Duodenal mucosa (tissue), 2 donors: Measurements from ENCODE around the gene NIPA2.
A peak's percentile ranks its signal among the peaks of the same experiment; 100 is the strongest.

Source experiments
- H3K27ac ChIP-seq: one replicate; pipeline ENCODE4 v1.7.0; 2013; ENCODE audit warnings: low read depth, low read length
- H3K27me3 ChIP-seq, 2 donors: one replicate each; pipeline ENCODE4 v1.7.0; 2013; ENCODE audit warnings: low read length in 2 of 2, control low read depth in 1 of 2; ENCODE audit not compliant: insufficient read depth in 2 of 2, control insufficient read depth in 1 of 2
- H3K36me3 ChIP-seq, 2 donors: one replicate each; pipeline ENCODE4 v1.7.0; 2013; ENCODE audit warnings: low read length in 2 of 2, control low read depth in 1 of 2; ENCODE audit not compliant: insufficient read depth in 2 of 2, control insufficient read depth in 1 of 2
- H3K4me1 ChIP-seq, 2 donors: one replicate each; pipeline ENCODE4 v1.7.0; 2013; ENCODE audit warnings: low read length in 2 of 2, control low read depth in 1 of 2; ENCODE audit not compliant: insufficient read depth in 2 of 2, control insufficient read depth in 1 of 2
- H3K4me3 ChIP-seq, 2 donors: one replicate each; pipeline ENCODE4 v1.7.0; 2013; ENCODE audit warnings: low read length in 2 of 2, low read depth in 1 of 2
- H3K9ac ChIP-seq, 2 donors: one replicate each; pipeline ENCODE4 v1.7.0; 2013; ENCODE audit warnings: low read length in 2 of 2, low read depth in 1 of 2
- H3K9me3 ChIP-seq, 2 donors: one replicate each; pipeline ENCODE4 v1.7.0; 2013; ENCODE audit warnings: low read length in 2 of 2, control low read depth in 1 of 2; ENCODE audit not compliant: control insufficient read depth in 1 of 2

The NIPA2 gene

GRCh38 chr15:22831473-22831872 lies 7.0 kb upstream of the NIPA2 start:
- H3K9me3 ChIP-seq, result no peaks in the 10 kb centered on the region
- no peaks in the 10 kb centered on the region for H3K4me1 ChIP-seq
- H3K27me3 ChIP-seq, result no peaks in the 10 kb centered on the region
- peaks cover 5 to 19% of the 10 kb centered on the region in 2 donors for H3K36me3 ChIP-seq
- no peak overlapping the region for H3K9ac ChIP-seq
- H3K4me3 ChIP-seq, result no peak overlapping the region
- H3K27ac ChIP-seq, result no peak overlapping the region

- Histone ChIP-seq H3K27ac (peak overlapping the region; percentile 98), H3K4me3 (peak overlapping the region; percentile 80 to 98), H3K36me3 (peaks cover 3% of the 10 kb centered on the region in 2 donors), H3K4me1 (peaks cover 6 to 7% of the 10 kb centered on the region in 2 donors), H3K9me3 (no peaks in the 10 kb centered on the region), H3K9ac (peak overlapping the region; percentile 94 to 99), H3K27me3 (no peaks in the 10 kb centered on the region)
Measured at GRCh38 chr15:22839046-22839695, 705 bp downstream of the NIPA2 start.

- H3K36me3 ChIP-seq, result peaks cover 10 to 33% of the 10 kb centered on the region in 2 donors
Measured at GRCh38 chr15:22844421-22845288, 6.2 kb downstream of the NIPA2 start.

GRCh38 chr15:22845289-22845900 lies 6.9 kb downstream of the NIPA2 start:
- H3K9ac ChIP-seq, result no peak overlapping the region
- H3K27ac ChIP-seq, result no peak overlapping the region
- H3K4me3 ChIP-seq, result no peak overlapping the region
- no peaks in the 10 kb centered on the region for H3K9me3 ChIP-seq
- H3K27me3 ChIP-seq, result no peaks in the 10 kb centered on the region
- H3K4me1 ChIP-seq, result peaks cover 6% of the 10 kb centered on the region in 2 donors
- H3K36me3 ChIP-seq, result peaks cover 10 to 41% of the 10 kb centered on the region in 2 donors

More at GRCh38 chr15:22844421-22845288, 6.2 kb downstream of the NIPA2 start:
- Histone ChIP-seq H3K9ac (no peak overlapping the region), H3K4me3 (no peak overlapping the region), H3K27ac (no peak overlapping the region), H3K27me3 (no peaks in the 10 kb centered on the region), H3K9me3 (no peaks in the 10 kb centered on the region), H3K4me1 (peaks cover 6 to 7% of the 10 kb centered on the region in 2 donors)

GRCh38 chr15:22846073-22846472 lies 7.6 kb downstream of the NIPA2 start:
- H3K9me3 ChIP-seq, result no peaks in the 10 kb centered on the region
- H3K4me1 ChIP-seq, result peaks cover 0 to 2% of the 10 kb centered on the region in 2 donors
- H3K36me3 ChIP-seq, result peaks cover 10 to 47% of the 10 kb centered on the region in 2 donors
- H3K27me3 ChIP-seq, result no peaks in the 10 kb centered on the region
- no peak overlapping the region for H3K27ac ChIP-seq
- H3K9ac ChIP-seq, result no peak overlapping the region
- no peak overlapping the region for H3K4me3 ChIP-seq

- H3K4me1 ChIP-seq, result no peaks in the 10 kb centered on the region
- no peak overlapping the region for H3K9ac ChIP-seq
- no peaks in the 10 kb centered on the region for H3K9me3 ChIP-seq
- H3K27me3 ChIP-seq, result no peaks in the 10 kb centered on the region
- no peak overlapping the region for H3K4me3 ChIP-seq
- H3K36me3 ChIP-seq, result peaks cover 15 to 70% of the 10 kb centered on the region in 2 donors
- no peak overlapping the region for H3K27ac ChIP-seq
Measured at GRCh38 chr15:22850055-22850454, 11.6 kb downstream of the NIPA2 start.

- Histone ChIP-seq H3K27ac (no peak overlapping the region), H3K27me3 (no peaks in the 10 kb centered on the region), H3K4me1 (no peaks in the 10 kb centered on the region), H3K4me3 (no peak overlapping the region), H3K36me3 (peaks cover 15 to 69% of the 10 kb centered on the region in 2 donors), H3K9me3 (no peaks in the 10 kb centered on the region), H3K9ac (no peak overlapping the region)
Measured at GRCh38 chr15:22851513-22851912, 13.0 kb downstream of the NIPA2 start.

- Histone ChIP-seq H3K9ac (peak overlapping the region in 1 of 2 donors; percentile 6), H3K27me3 (no peaks in the 10 kb centered on the region), H3K9me3 (no peaks in the 10 kb centered on the region), H3K27ac (no peak overlapping the region), H3K4me3 (no peak overlapping the region), H3K36me3 (peaks cover 28 to 60% of the 10 kb centered on the region in 2 donors), H3K4me1 (no peaks in the 10 kb centered on the region)
Measured at GRCh38 chr15:22855791-22856190, 17.3 kb downstream of the NIPA2 start.

- Histone ChIP-seq H3K27ac (no peak overlapping the region), H3K36me3 (peaks cover 35 to 64% of the 10 kb centered on the region in 2 donors), H3K9ac (no peak overlapping the region), H3K4me3 (no peak overlapping the region), H3K9me3 (no peaks in the 10 kb centered on the region), H3K4me1 (no peaks in the 10 kb centered on the region), H3K27me3 (no peaks in the 10 kb centered on the region)
Measured at GRCh38 chr15:22856659-22857058, 18.2 kb downstream of the NIPA2 start.

GRCh38 chr15:22861161-22861560 lies 22.7 kb downstream of the NIPA2 start:
- Histone ChIP-seq H3K27me3 (no peaks in the 10 kb centered on the region), H3K27ac (no peak overlapping the region), H3K9ac (no peak overlapping the region), H3K36me3 (peaks cover 35 to 53% of the 10 kb centered on the region in 2 donors), H3K4me3 (no peak overlapping the region), H3K9me3 (no peaks in the 10 kb centered on the region), H3K4me1 (no peaks in the 10 kb centered on the region)
